Suprapubic skin (tissue), 4 donors: ENCODE data around the gene CDYL2.

Experiments
- CTCF ChIP-seq, 2 donors: fragments of 200-600 bp in 1 of 2; fragments of 450-650 bp in 1 of 2; sonication (generic) in 1 of 2; IDR thresholded peaks; one replicate each; pipeline ENCODE4 v1.5.1; 2016 to 2019; ENCODE audit warnings: antibody characterized with exemption in 2 of 2, mild to moderate bottlenecking in 1 of 2, moderate library complexity in 1 of 2
- EP300 ChIP-seq: sonication (generic); formaldehyde crosslinking; IDR thresholded peaks from one replicate; pipeline ENCODE4 v1.6.1; 2017; ENCODE audit warnings: antibody characterized with exemption
- POLR2A ChIP-seq, 2 donors: fragments of 450-650 bp; IDR thresholded peaks; one replicate each; pipeline ENCODE4 v1.6.1; 2017; ENCODE audit warnings: antibody characterized with exemption in 2 of 2, mild to moderate bottlenecking in 2 of 2, moderate library complexity in 2 of 2
- POLR2AphosphoS5 ChIP-seq, 3 donors: sonication (generic); formaldehyde crosslinking; IDR thresholded peaks; one replicate each; pipeline ENCODE4 v1.6.1; 2017; ENCODE audit warnings: antibody characterized with exemption in 3 of 3

GRCh38 chr16:80672379-80672778 lies 132.0 kb downstream of the CDYL2 start:
- TF ChIP-seq CTCF (IDR thresholded peaks at IDR 0.05) (no peak), EP300 (no peak), POLR2AphosphoS5 (IDR thresholded peaks at IDR 0.05) (no peak), POLR2A (IDR thresholded peaks at IDR 0.05) (no peak)
